Measurements from ENCODE around the gene CADPS2. TPM values are rescaled to one million over a fixed set of nuclear protein-coding genes. Genes with fewer than 3 reads are reported as not detected.
A peak's percentile ranks its signal among the peaks of the same experiment; 100 is the strongest.

CADPS2 gene
- total and polyA plus RNA-seq, 10 of the 15 experiments (the other 5 are each of a cell fraction or from before 2014, with no cell fraction given), result 0.05 to 7.5 (median 0.25) TPM

GRCh38 chr7:122688400-122688998 is 197.8 kb downstream of the CADPS2 start:
- H3K4me1 ChIP-seq (ENCODE audit: control insufficient read depth, insufficient read depth, low read length), result no peaks in the 10 kb centered on the region
- BruUV-seq (replicated peaks), result no TSS peak
- H4K20me1 ChIP-seq (ENCODE audit: control insufficient read depth, insufficient read depth), result no peaks in the 10 kb centered on the region
- H3K36me3 ChIP-seq (ENCODE audit: control insufficient read depth in 2 of 2, insufficient read depth in 2 of 2, low read length in 1 of 2), result no peaks in the 10 kb centered on the region
- no peaks in the 10 kb centered on the region for H3K9me3 ChIP-seq (replicated peaks; ENCODE audit: control insufficient read depth, insufficient read depth, low read length)
- peak; percentile 61; the same call in 1 of the 2 replicates for TF ChIP-seq ZNF592 (IDR thresholded peaks at IDR 0.05)
- TF ChIP-seq PML (IDR thresholded peaks at IDR 0.05; ENCODE audit: low read length), result no peak
- TF ChIP-seq ZNF687 (IDR thresholded peaks at IDR 0.05), result 0 out of 2 replicates have a peak, but pooled peaks have one; percentile 32
- no peak overlapping the region for H3K4me2 ChIP-seq (ENCODE audit: control insufficient read depth, insufficient read depth)
- in situ Hi-C loops (cut with MboI) (no loop called here), intact Hi-C loops (cut with micrococcal nuclease; ENCODE audit: unreplicated experiment) (loop anchor here (5.0 to 10.0 kb wide), 2 partner anchors 366 to 464 kb away; no protein-coding TSS in a partner anchor)
- H3K27ac ChIP-seq (ENCODE audit: control insufficient read depth, insufficient read depth), result no peak overlapping the region
- FAIRE-seq (no peak), DNase-seq (ENCODE audit: low read depth, low spot score) (no peak), ATAC-seq (no peak)
- POLR2A ChIA-PET, result interaction anchor here (0.6 kb wide), 1 partner anchor 362 kb away, joined by 3 read pairs; no protein-coding TSS in a partner anchor
- SMC1A ChIA-PET (ENCODE audit: uncharacterized antibody, unreplicated experiment), result interaction anchor here (1.0 to 4.7 kb wide), 10 partner anchors 11 to 678 kb away, joined by 3 to 17 read pairs (median 4); partner anchors contain the start of gene RNF133
- H3K4me3 ChIP-seq, result no peak overlapping the region
- CTCF ChIA-PET, result interaction anchor here (0.9 to 3.3 kb wide), 11 partner anchors 12 to 469 kb away, joined by 3 to 16 read pairs (median 4); no protein-coding TSS in a partner anchor
- H3K27me3 ChIP-seq (replicated peaks in 1 of 2; ENCODE audit: control insufficient read depth in 2 of 2, insufficient read depth in 2 of 2, low read length in 1 of 2), result no peaks in the 10 kb centered on the region
- RAD21 ChIA-PET (ENCODE audit: unreplicated experiment), result interaction anchor here (0.6 to 1.7 kb wide), 6 partner anchors 17 to 161 kb away, joined by 3 to 4 read pairs (median 3); no protein-coding TSS in a partner anchor
- no peak overlapping the region for H2AFZ ChIP-seq (ENCODE audit: control insufficient read depth, low read depth, low read length)
- no peak overlapping the region for H3K9ac ChIP-seq (ENCODE audit: control insufficient read depth, insufficient read depth, low read length)
- WGBS (ENCODE audit: insufficient coverage, insufficient replicate concordance, low lambda C conversion rate, missing lambda C conversion rate), result 24% methylated on average over 6 of the region's 6 CpGs
- no peaks in the 10 kb centered on the region for H3K79me2 ChIP-seq (ENCODE audit: control insufficient read depth, insufficient read depth, low read length)
